Cardiac fibroblast (primary cell): ENCODE results near the gene SLC22A15.

Source experiments
- DNase-seq, 2 donors: peaks; one replicate each; pipeline versions ENCODE4 v3.0.0 to v3.0.0-alpha.2; 2010; ENCODE audit warnings: low read depth in 2 of 2
- H3K4me3 ChIP-seq, 2 donors: replicated peaks in 1 of 2; 1 replicate in 1 of 2; 2 replicates in 1 of 2; pipeline ENCODE4 v1.5.1; 2011; ENCODE audit warnings: low read depth in 2 of 2, low read length in 2 of 2, mild to moderate bottlenecking in 2 of 2, moderate library complexity in 1 of 2
- CTCF ChIP-seq: IDR thresholded peaks from one replicate; pipeline ENCODE4 v1.5.1; 2011; ENCODE audit warnings: low read depth, mild to moderate bottlenecking, low read length, inconsistent platforms

The SLC22A15 gene

GRCh38 chr1:116012716-116013115 lies 36.4 kb downstream of the SLC22A15 start:
- no peak for DNase-seq
- no peak overlapping the region for H3K4me3 ChIP-seq
- TF ChIP-seq CTCF = no peak

- DNase-seq = no peak
- no peak for TF ChIP-seq CTCF
- H3K4me3 ChIP-seq = no peak overlapping the region
These were observed 39.4 kb downstream of the SLC22A15 start for GRCh38 chr1:116015679-116016078.

GRCh38 chr1:116018007-116018406 lies 41.7 kb downstream of the SLC22A15 start:
- TF ChIP-seq CTCF = no peak
- DNase-seq = no peak
- H3K4me3 ChIP-seq = no peak overlapping the region

- no peak for TF ChIP-seq CTCF
- no peak overlapping the region for H3K4me3 ChIP-seq
- no peak for DNase-seq
These were observed 43.4 kb downstream of the SLC22A15 start for GRCh38 chr1:116019653-116020253.

GRCh38 chr1:116020668-116021272 lies 44.5 kb downstream of the SLC22A15 start:
- DNase-seq = peak; percentile 78
- peak; percentile 72 for TF ChIP-seq CTCF
- no peak overlapping the region for H3K4me3 ChIP-seq

GRCh38 chr1:116024626-116025025 lies 48.3 kb downstream of the SLC22A15 start:
- no peak overlapping the region for H3K4me3 ChIP-seq
- no peak for TF ChIP-seq CTCF
- DNase-seq = no peak

DNA sequence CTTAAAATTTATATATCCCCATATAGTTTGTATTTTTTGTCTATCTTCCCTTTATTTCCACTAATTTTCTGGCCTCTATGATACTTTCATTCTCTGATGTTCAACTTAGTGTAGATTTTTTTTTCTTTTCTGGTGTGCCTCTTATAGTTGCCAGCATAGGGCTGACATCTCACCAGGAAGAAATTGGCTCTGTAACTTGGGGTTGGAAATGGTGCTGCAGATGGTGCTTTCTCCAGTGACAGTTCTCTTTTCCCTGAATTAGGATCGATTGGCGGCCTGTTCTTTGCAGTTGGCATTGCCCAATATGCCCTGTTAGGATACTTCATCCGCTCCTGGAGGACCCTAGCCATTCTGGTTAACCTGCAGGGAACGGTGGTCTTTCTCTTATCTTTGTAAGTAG lies 50.3 kb downstream of the SLC22A15 start:
- no peak for TF ChIP-seq CTCF
- H3K4me3 ChIP-seq = no peak overlapping the region
- DNase-seq = no peak
